NCI-H524 treated with DMSO at 0.1 percent for 48 hours (cell line): ENCODE data around the gene F10.
"Not testable (repeated sequence)": the region's sequence is repeated elsewhere in the genome, so short reads cannot be mapped to it uniquely, and the experiment has no call there.

Experiments
- DNase-seq: peaks from one replicate; lab custom pipeline; 2025; lab: John Stamatoyannopoulos, UW

The F10 gene

DNA sequence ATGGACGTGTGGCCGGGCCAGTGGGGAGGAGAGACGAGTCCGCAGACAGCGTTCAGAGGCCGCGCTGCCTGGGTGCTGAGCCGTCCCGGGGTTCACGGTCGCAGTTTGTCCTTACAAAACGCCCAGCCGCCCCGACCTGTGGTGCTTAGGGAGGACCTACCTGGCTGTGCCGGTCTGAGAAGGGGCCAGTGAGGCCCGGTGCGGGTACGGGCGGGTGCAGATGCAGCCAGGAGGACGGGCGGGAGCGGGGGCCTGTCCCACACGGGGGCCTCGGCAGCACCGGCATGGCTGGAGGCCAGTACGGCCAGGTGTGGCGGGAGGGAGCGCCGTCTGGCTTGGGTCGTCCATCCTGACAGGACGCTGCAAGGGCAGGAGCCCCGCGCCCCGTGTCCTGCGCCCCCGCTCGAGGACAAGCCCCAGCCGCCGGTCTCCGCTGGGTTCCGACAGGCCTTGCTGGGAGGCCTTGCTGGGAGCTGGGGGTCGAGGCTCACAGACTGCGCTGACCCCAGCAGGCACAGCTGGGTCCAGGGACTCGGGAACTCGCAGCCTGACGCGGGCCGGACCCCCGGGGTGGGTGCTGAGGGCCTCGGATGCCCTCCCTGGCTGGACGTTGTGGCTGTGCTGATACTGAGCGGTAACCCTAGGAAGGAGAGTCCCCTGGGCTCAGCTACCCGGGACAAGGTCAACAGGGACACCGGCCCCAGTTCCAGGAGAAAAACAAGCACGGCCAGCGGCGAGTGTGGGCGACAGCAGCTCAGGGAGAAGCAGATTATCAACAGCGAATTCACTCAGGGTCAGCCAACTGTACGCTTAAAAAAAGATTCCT lies 30.6 kb downstream of the F10 start:
- DNase-seq = no peak

DNA sequence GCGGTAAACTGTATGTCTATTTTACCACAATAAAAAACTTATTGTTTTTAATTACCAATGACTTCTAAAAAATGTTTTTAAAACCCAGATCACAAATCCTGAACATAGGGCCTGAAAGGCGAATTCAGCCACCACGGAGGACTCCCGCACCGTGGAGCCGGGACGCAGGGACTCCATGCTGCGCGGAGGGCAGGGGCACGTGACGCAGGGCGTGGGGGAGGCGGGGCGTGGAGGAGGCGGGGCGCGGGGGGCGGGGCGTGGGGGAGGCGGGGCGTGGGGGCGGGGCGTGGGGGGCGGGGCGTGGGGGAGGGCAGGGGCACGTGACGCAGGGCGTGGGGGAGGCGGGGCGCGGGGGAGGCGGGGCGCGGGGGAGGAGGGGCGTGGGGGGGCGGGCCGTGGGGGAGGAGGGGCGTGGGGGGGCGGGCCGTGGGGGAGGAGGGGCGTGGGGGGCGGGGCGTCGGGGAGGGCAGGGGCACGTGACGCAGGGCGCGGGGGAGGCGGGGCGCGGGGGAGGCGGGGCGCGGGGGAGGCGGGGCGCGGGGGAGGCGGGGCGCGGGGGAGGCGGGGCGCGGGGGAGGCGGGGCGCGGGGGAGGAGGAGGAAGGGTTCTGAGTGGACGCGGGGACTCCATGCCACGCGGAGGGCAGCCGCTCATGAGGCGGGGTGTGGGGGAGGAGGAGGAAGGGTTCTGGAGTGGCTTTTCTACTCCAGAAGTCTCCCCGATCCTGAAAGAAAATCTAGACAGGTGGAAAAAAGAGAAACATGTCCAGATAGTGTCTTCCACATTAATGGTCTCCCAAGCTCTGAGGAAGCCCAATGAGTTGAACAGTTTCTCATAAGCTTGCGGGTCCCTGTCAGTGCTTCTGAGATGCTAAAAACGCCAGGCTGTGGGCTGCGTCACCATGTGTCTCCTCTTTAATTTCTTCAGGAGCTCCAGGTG lies 31.5 kb downstream of the F10 start:
- DNase-seq = no peak

DNA sequence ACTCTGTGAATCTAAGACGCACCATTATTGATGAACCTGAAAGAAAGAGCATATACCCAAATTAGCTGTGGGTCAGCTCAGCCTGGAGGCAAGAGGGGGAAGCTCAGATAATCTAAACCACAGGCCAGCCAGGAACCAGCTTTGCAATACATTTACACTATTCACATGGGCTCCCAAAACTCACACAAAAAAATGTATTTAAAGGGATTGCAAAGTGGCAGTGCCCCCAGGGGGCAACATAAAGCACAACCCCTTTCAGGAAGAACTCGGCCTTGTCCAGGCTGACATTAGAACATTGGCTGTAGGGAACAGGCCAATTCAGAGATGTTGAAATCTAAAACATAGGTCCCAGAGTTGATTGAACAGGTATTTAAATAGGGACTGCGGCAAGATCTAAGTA lies 32.6 kb downstream of the F10 start:
- DNase-seq = no peak

DNA sequence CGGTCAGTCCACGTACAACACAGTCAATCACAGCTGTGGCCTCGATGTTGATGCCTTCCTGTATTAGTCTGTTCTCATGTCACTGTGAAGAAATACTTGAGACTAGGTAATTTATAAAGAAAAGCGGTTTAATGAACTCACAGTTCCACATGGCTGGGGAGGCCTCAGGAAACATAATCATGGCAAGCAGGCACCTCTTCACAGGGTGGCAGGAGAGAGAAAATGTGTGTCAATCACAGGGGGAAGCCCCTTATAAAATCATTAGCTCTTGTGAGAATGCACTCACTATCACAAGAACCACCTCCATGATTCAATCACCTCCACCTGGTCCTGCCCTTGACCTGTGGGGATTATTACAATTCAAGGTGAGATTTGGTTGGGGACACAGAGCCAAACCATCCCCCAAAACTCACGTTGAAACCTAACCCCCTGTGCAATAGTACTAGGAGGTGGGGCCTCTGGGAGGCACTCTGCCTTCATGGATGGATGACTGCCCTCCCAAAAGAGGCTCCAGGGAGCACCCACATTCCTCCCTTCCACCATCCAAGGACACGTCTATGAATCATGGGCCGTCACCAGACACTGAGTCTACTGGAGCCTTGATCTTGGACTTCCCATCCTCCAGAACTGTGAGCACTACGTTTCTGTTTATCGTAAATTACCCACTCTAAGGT lies 33.5 kb downstream of the F10 start:
- no peak for DNase-seq

DNA sequence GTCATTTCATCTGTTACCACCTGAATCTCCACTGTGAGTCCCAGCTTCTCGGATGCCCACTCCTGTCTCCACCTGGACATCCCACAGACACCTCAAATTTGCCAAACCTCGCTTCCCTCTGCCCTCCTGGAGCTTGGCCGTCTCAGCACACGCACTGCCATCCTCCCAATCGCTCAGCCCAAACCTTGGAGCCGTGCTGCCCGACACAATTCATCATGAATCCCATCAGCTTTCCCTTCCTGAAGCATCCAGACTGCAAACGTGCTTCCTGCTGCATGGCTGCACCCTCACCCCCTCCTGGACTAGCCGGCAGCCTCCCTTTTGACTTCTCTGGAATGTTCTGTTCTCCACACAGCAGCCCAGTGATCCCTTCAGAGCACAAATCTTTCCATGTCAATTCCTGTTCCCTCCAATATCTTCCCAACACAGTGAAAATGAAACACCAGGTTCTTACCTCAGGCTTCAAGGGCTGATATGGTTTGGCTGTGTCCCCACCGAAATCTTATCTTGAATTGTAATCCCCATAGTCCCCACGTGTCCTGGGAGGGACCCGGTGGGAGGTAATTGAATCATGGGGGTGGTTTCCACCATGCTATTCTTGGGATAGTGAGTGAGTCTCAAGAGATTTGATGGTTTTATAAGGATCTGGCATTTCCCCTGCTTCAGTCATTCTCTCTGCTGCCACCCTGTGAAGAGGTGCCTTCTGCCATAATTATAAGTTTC lies 34.8 kb downstream of the F10 start:
- no peak for DNase-seq

DNA sequence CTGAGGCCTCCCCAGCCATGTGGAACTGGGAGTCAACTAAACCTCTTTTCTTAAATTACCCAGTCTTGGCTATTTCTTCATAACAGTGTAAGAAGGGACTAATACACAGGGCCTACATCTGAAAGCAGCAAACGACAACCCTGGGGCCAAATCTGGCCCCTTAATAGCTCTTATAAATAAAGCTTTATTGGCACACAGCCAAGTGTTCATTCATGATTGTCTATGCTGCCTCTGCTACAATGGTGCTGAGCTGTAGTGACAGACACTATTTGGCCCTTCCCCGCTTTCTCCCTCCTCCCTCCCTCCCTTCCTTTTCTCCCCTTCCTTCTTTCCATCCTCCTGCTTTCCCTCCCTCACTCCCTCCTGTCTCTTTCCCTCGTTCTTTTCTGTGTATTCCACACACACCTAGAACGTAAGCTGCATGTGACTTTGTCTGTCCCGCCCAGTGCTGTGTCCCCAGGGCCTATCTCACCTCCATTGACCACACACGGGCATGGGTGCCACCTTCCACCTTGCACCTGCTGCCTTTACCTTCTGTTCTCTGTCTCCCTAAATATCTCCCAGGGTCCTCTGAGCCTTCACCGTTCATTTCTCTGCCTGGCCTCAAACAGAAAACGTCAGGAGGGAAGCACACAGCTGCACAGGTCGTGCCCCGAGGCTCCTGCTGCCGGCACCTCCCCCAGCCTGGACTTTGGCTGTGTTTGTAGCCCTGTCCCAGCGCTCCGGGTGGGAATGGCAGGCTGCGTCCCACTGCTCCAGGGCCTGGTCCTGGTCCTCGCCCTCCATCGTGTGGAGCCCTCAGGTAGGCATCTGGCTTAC lies 35.5 kb downstream of the F10 start, which contains the start of gene PROZ:
PROZ (plus strand) TSS at position 720 of the 819 bp plus-strand sequence; CDS start at position 733, 13 bp downstream.
- no peak for DNase-seq

DNA sequence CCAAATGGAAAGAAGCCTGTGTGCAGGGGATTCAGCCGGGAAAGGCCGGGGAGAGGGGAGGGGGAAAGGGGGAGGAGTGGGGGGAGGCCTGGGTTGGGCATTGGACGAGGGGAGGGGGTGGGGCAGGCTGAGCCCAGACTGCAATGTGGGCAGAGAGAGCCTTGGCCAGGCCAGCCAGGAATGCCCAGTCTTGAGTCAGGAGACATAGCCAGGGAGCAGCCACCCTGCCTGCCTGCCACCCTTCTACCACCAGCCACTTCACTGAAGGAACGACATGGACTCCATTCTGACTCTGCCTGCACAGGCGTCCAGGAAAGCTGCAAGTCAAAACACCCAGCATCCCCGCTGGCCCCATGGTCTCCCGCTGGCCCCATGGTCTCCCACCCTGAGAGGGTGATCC lies 36.3 kb downstream of the F10 start:
- DNase-seq = no peak

DNA sequence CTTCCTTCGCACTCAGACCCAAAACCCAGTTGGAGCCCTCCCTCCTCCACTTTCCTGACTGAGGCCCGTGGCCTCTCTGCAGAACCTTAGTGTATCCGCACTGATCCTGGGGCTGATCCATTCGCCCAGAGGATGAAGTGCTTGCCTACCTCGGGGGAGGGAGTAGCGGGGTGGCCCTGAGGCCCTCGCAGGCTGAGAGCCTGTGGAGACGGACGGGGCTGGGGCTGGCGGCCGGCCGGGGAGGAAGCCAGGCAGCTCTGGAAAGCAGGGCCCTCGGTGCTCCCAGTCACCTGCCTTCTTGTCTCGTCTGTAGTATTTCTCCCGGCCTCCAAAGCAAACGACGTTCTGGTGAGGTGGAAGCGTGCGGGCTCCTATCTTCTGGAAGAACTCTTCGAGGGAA lies 37.1 kb downstream of the F10 start:
- DNase-seq = no peak

DNA sequence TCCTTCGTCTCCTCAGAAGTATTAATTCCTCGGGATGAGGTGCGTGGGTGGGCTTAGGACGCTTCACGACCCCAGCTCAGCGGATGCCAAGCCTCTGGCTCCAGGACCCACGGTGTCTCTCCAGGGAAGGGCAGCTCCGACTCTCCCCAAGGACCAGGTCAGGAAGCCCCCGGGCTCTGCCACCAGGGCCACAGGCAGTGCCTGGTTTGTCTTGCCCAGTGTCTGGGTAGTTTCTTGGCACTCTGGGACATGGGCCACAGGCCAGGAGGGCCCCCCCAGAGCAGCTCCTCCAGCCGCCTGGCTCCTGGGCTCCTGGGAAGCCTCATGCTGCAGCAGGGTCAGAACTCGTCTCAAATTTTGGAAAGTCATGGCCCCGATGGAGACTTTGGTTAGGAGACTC lies 38.4 kb downstream of the F10 start:
- DNase-seq = no peak

DNA sequence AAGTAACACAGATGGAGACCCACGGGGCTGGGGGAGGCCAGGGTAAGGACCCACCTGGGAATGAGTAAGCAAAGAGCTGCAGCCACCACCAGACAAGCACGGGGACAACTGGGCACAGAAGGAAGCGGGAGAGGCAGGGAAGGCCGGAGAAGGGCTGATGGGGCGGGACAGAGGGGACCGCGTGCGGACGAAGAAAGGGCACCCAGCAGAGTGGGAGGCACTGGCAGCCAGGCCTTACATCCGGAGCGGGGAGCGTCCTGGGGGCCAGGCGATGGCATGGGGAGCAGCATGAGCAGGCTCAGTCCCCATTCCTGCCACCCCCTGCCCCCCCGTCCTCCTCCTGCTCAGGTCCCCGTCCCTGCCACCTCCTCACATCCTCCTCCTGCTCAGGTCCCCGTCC lies 38.8 kb downstream of the F10 start:
- DNase-seq = no peak

DNA sequence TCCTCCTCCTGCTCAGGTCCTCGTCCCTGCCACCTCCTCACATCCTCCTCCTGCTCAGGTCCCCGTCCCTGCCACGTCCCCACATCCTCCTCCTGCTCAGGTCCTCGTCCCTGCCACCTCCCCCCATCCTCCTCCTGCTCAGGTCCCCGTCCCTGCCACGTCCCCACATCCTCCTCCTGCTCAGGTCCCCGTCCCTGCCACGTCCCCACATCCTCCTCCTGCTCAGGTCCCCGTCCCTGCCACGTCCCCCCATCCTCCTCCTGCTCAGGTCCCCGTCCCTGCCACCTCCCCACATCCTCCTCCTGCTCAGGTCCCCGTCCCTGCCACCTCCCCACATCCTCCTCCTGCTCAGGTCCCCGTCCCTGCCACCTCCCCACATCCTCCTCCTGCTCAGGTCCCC lies 39.4 kb downstream of the F10 start:
- DNase-seq = not testable (repeated sequence)

DNA sequence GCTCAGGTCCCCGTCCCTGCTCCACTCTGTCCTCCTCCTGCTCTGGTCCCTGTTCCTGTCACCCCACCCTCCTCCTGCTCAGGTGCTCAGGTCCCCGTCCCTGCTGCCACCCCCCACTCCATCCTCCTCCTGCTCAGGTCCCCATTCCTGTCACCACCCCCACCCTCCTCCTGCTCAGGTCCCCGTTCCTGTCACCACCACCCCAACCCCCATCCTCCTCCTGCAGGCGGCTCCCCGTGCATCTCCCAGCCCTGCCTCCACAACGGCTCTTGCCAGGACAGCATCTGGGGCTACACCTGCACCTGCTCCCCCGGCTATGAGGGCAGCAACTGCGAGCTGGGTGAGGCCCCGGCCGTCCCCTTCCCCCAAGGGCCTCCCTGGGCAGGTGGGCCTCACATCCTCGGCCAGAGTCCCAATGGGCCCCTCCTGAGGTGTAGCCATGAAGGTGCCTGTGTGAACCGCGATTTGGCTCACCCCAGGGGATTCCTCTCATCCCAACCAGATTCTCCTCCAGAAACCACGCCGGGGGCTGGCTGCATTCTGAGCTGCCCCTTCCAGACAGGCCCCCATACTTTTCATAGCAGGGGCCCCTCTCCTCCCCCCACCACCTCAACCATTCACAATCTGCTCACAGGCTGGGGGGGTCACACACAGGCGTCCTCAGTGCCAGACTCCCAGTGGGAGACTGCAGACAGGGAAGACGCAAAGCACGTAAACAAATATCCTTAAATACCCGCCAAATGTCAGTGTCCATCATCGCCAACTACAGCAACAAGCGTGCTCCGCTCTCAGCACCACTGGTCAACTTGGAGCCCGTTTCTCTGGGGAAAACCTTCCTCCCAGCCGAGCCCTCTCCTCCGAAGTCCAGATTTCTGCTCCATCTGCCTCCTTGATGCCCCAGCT lies 40.4 kb downstream of the F10 start:
- DNase-seq = no peak

DNA sequence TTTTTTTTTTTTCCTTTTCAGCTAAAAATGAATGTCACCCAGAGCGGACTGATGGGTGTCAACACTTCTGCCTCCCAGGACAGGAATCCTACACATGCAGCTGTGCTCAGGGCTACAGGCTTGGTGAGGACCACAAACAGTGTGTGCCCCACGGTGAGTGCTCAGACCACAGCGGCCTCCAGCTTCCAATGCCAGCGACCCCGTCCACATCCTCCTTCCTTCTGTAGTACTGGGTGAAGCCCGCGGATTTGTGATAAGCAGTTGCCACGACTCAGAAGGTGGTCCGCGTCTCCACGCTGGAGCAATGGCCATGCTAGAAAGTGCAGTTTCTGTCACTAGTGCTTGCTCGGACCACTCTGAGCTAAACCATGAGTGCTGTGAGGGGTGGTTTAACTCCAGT lies 41.9 kb downstream of the F10 start:
- DNase-seq = no peak

DNA sequence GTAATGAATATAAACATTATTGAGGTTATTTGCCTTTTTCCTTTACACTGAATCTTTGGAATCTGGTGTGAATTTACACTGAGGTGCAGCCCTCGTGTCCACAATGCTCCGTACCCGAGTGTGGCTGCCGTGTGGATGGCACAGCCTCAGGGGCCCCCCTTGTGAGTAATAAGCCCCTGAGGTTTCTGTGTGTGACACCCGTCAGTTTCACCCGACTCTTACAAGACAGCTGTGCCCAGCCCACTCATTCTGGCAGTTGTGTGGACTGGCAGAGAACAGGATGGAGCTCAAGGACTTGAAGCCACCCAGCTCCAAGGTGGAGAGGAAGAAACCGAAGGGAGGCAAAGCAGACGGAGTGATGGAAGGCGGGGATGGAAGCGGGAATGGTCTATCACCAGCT lies 43.7 kb downstream of the F10 start:
- DNase-seq = no peak

DNA sequence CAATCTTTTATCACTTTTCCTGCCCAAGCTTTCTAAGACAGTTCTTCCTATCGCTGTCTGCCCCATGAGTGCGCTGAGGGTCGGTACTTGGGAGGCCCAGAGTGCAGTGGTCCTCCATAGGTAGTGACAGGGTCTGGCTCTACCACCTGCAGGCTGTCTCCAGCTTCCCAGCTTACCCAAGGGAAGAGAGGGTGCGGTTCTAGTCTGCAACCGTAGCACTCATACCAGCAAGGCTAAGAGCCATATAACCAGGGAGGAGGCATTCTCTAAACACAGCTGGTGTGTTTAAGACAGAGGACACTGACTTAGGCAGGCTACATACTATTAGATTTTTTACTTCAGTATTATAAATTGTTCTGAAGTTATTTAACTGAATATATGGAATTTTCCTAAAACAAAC lies 44.1 kb downstream of the F10 start:
- DNase-seq = no peak

DNA sequence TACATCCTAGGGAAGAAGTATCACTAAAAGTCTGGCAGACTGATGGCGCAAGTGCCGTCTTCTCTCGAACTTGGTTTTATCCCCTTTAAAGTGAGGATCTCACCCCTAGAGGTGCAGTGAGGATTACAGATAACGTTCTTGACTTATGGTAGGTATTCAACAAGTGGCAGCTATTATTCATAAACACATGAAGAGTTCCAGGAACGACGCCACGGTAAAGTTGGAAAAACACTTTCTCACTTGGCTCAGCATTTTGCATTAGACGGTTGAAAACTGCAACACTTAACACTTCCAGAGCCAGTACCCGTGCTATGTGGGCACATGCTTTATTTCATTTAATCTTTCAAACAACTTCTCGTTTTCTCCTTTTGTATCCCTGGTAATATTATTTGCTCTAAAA lies 44.6 kb downstream of the F10 start:
- no peak for DNase-seq

DNA sequence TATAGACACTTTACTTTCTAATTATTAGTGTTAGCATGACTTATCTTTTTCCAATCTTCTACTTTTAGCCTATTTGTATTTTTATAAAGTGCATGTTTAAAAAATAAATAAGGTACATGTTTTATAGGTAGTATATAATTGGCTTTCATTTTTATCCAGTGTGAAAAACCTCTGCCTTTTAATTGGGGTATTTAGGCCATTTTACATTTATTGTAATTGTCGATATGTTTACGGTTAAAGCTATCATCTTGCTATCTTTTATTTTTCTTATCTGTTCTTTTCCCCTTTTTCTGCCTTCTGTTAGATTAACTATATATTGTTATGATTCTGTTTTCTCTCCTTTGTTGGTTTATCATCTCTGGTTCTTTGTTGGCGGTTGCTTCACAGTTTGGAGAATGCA lies 45.0 kb downstream of the F10 start:
- no peak for DNase-seq

DNA sequence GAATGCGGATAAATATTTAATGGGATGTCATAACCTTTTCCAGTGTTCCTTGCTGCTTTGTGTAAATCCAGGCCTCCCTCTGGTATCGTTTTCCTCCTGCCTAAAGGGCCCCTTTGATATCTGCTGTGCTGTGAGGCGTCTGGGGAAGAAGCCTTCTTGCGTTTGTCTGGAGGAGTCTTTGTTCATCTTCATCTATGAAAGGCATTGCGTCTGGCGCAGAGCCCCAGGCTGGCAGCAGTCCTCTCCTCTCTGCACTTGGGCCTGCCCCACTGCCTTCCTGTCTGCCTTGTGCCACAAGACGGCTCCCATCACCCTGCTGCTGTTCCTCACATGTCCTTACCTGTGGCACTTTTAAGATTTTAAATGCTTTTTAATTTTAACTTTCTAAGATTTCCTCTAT lies 45.6 kb downstream of the F10 start:
- no peak for DNase-seq

DNA sequence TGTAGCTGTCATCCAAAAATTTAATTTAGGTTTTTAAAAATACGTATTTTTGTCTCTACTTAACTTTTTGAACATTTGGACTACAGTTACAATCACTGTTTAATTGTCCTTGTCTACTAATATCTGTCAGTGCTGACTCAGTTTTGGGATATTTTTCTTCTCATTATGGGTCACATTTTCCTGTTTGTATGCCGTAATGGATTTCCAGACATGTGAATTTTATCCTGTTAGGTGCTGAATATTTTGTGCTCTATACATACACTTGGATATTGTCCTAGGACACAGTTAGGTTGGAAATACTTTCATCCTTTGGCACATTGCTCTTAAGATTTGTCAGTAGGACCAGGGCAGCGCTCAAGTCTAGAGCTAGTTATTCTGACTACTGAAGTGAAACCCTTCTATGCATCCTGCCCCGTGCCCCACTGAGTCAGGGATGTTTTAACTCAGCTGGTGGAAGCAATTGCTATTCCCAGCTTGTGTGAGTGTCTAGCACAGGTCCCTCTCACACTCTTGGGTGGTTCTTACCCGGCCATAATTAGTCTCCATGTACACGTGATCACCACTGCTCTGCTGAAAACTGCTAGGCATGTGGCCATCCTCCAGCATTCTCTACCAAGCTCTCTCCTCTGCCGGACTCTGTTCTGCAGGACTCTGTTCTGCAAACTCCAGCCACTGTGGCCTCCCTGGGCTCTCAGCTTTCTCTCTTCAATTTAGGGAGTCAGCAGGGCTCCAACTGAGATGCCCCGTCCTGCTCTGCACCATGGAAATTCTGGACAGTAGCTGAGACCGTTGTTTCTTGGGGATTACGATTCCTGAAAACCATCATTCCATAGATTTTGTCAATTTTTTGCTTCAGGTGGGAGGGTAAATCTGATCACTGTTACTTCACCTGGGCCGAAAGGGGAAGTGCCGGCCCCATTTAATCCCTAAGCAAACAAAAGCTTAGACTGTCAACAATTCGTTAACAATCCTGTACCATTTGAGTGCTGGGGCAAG lies 47.0 kb downstream of the F10 start:
- no peak for DNase-seq
